Measurements from ENCODE around the gene ZNF831.

DNA sequence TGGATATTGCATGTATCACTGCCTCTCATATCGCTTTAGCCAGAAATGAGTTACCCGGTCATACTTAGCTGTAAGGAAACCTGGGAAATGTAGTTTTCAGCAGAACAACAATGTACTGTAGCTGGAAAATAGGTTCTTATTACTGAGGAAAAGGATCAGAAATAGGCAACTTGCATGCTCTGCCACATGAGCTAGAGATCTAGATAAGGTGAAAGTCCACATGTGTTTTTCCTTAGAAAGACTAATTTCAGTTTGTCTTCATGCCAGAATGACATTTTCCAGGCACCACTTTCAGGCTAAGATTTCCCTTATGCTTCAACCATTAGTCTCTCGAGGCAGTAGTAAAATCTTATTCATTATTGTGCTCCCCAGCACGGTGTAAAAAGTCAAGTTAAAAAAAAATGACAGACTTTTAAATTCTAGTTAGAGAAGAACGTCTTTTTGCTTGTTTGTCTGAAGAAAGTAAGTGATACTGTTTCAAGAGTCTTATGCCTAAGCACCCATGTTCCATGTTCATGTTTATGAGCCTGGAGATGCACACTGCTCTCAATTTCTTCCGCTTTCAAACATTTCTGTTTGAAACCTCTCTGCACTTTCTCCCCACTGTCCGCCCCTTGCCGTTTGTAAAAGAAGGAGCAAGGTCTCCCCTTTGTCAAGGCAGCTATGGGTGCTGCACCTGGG lies 67.6 kb downstream of the ZNF831 start:
- TF ChIP-seq, protein P1, sequence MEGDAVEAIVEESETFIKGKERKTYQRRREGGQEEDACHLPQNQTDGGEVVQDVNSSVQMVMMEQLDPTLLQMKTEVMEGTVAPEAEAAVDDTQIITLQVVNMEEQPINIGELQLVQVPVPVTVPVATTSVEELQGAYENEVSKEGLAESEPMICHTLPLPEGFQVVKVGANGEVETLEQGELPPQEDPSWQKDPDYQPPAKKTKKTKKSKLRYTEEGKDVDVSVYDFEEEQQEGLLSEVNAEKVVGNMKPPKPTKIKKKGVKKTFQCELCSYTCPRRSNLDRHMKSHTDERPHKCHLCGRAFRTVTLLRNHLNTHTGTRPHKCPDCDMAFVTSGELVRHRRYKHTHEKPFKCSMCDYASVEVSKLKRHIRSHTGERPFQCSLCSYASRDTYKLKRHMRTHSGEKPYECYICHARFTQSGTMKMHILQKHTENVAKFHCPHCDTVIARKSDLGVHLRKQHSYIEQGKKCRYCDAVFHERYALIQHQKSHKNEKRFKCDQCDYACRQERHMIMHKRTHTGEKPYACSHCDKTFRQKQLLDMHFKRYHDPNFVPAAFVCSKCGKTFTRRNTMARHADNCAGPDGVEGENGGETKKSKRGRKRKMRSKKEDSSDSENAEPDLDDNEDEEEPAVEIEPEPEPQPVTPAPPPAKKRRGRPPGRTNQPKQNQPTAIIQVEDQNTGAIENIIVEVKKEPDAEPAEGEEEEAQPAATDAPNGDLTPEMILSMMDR (IDR thresholded peaks at IDR 0.05 in 4 of 5, conservative IDR thresholded peaks at IDR 0.05 in 1 of 5), result no peak
- no peak for TF ChIP-seq POLR2A (IDR thresholded peaks at IDR 0.05)
